Measurements from ENCODE around the gene CLDN6. TPM values are rescaled to one million over a fixed set of nuclear protein-coding genes. Genes with fewer than 3 reads are reported as not detected.
A peak's percentile ranks its signal among the peaks of the same experiment; 100 is the strongest.

CLDN6 gene
- total and polyA plus RNA-seq, 9 of the 15 experiments (the other 6 are each of a cell fraction or from before 2014, with no cell fraction given), result 0.22 to 0.75 (median 0.38) TPM; not detected in 3

- TF ChIP-seq ZNF407 (IDR thresholded peaks at IDR 0.05; ENCODE audit: low read depth) (no peak), PHB2 (IDR thresholded peaks at IDR 0.05; ENCODE audit: low read depth) (no peak), ETS1 (conservative IDR thresholded peaks at IDR 0.05; ENCODE audit: control insufficient read depth, low read depth, low read length) (no peak), FOXA3 (CRISPR knock-in tag; conservative IDR thresholded peaks at IDR 0.05 in 1 of 2, IDR thresholded peaks at IDR 0.05 in 1 of 2) (no peak; a peak in 1 of 4 replicates), ZNF124 (CRISPR knock-in tag; IDR thresholded peaks at IDR 0.05) (no peak), FOXO4 (CRISPR knock-in tag; IDR thresholded peaks at IDR 0.05) (no peak), BRF1 (IDR thresholded peaks at IDR 0.05; ENCODE audit: borderline replicate concordance, extremely low read depth, insufficient read length) (no peak), LARP7 (IDR thresholded peaks at IDR 0.05) (no peak), NRF1 (conservative IDR thresholded peaks at IDR 0.05 in 1 of 2, IDR thresholded peaks at IDR 0.05 in 1 of 2) (no peak; a peak in 1 of 4 replicates), POLR2A (conservative IDR thresholded peaks at IDR 0.05) (peak; percentile 84), BHLHE40 (IDR thresholded peaks at IDR 0.05; ENCODE audit: low read length) (0 out of 2 replicates have a peak, but pooled peaks have one; percentile 4), PHB (CRISPR knock-in tag; IDR thresholded peaks at IDR 0.05) (no peak), DNMT1 (IDR thresholded peaks at IDR 0.05) (no peak), ARID1B (IDR thresholded peaks at IDR 0.05) (peak; percentile 64; the same call in 1 of the 2 replicates), THRB (CRISPR knock-in tag; conservative IDR thresholded peaks at IDR 0.05) (no peak)
Measured at GRCh38 chr16:2981177-2981898, 36.6 kb downstream of the CLDN6 start (continued).

Data from K562 (cell line).